CD4-positive, CD25-positive, alpha-beta regulatory T cell (primary cell): ENCODE data around the gene CYBB. TPM values are rescaled to one million over a fixed set of nuclear protein-coding genes. Genes with fewer than 3 reads are reported as not detected.

Experiments used
- ATAC-seq, 2 donors: fragments of 150-1000 bp; cut with Tn5 transposase; one replicate each; pipeline ENCODE4 v1.10.0; 2021; ENCODE audit warnings: low read depth in 2 of 2, moderate number of reproducible peaks in 2 of 2, moderate library complexity in 1 of 2
- DNase-seq, 3 donors: peaks; one replicate each; pipeline versions ENCODE4 v3.0.0 to v3.0.0-alpha.2; 2012 to 2022; ENCODE audit warnings: mixed read lengths in 1 of 3
- H3K27ac ChIP-seq: one replicate; pipeline ENCODE4 v1.7.0; 2013; ENCODE audit warnings: mild to moderate bottlenecking, low read length; ENCODE audit not compliant: insufficient read depth, poor library complexity, severe bottlenecking
- H3K27me3 ChIP-seq: one replicate; pipeline ENCODE4 v1.7.0; 2013; ENCODE audit warnings: low read length; ENCODE audit not compliant: control insufficient read depth, insufficient read depth
- H3K36me3 ChIP-seq: one replicate; pipeline ENCODE4 v1.7.0; 2013; ENCODE audit warnings: mild to moderate bottlenecking, low read length, moderate library complexity; ENCODE audit not compliant: control insufficient read depth, insufficient read depth
- H3K4me1 ChIP-seq: 2 replicates; pipeline ENCODE4 v1.7.0; 2013; ENCODE audit warnings: mild to moderate bottlenecking, low read length; ENCODE audit not compliant: insufficient read depth, control insufficient read depth, poor library complexity, severe bottlenecking
- H3K4me3 ChIP-seq: one replicate; pipeline ENCODE4 v1.7.0; 2013; ENCODE audit warnings: low read depth, mild to moderate bottlenecking, low read length, moderate library complexity
- H3K9me3 ChIP-seq, 2 experiments: 1 replicate in 1 of 2; 2 replicates in 1 of 2; pipeline ENCODE4 v1.7.0; 2013; ENCODE audit warnings: low read length in 2 of 2, mild to moderate bottlenecking in 1 of 2, moderate library complexity in 1 of 2; ENCODE audit not compliant: control insufficient read depth in 2 of 2
- H3K27ac Mint-ChIP-seq, 3 donors: one replicate each; pipeline ENCODE4 v1.8.0; 2020 to 2022; ENCODE audit warnings: mild to moderate bottlenecking in 3 of 3, mixed read lengths in 3 of 3, moderate library complexity in 2 of 3
- H3K27me3 Mint-ChIP-seq: one replicate; pipeline ENCODE4 v1.8.0; 2022; ENCODE audit warnings: mild to moderate bottlenecking, mixed read lengths
- H3K36me3 Mint-ChIP-seq: one replicate; pipeline ENCODE4 v1.8.0; 2020; ENCODE audit warnings: mixed read lengths
- H3K4me1 Mint-ChIP-seq, 4 donors: one replicate each; pipeline ENCODE4 v1.8.0; 2020 to 2022; ENCODE audit warnings: mixed read lengths in 4 of 4, mild to moderate bottlenecking in 1 of 4
- H3K4me3 Mint-ChIP-seq, 4 donors: one replicate each; pipeline ENCODE4 v1.8.0; 2020 to 2022; ENCODE audit warnings: mild to moderate bottlenecking in 4 of 4, mixed read lengths in 4 of 4, moderate library complexity in 3 of 4
- H3K9me3 Mint-ChIP-seq, 7 donors: one replicate each; pipeline ENCODE4 v1.8.0; 2020 to 2022; ENCODE audit warnings: mixed read lengths in 7 of 7, mild to moderate bottlenecking in 3 of 7, moderate library complexity in 2 of 7
- polyA plus RNA-seq, 4 donors: library from polyadenylated mRNA; unstranded; fragments of 300-500 nt; fragmentation: Illumina TruSeq; gene quantifications; one replicate each; pipeline ENCODE4 v1.2.3, GENCODE V29; 2021
- total RNA-seq: library from RNA; stranded (reverse); gene quantifications from one replicate; pipeline ENCODE4 v1.2.3, GENCODE V29; 2022

CYBB gene
- total and polyA plus RNA-seq, 5 donors from 2014 or later, result 0.19 to 1.2 (median 0.43) TPM; not detected in 1

DNA sequence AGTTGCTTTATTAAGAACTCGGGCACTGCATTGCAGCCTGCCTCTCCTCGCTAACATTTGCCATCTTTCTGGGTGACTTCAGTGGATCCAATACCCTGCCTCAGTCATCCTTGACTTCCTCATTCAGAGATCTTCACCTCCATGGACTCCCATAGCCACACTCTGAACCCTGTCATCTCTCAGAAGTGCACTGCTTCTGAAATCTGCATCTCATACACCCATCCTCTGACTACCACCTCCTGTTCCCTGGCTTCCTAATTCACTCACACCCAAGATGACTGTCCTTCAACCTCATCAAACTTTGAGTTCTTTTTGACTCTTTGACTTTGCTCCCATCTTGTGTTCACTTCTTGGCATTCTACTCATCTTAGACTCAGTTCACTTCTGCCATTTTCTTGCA, 25.3 kb upstream of the CYBB start:
- Mint-ChIP-seq H3K27me3 (no peaks in the 10 kb centered on the region), H3K9me3 (peaks cover 0 to 2% (median 0%) of the 10 kb centered on the region in 7 donors), H3K4me3 (no peak overlapping the region), H3K4me1 (peaks cover 7 to 20% (median 16%) of the 10 kb centered on the region in 4 donors), H3K36me3 (no peaks in the 10 kb centered on the region), H3K27ac (no peak overlapping the region)
- Histone ChIP-seq H3K27ac (peak overlapping the region; percentile 47), H3K27me3 (no peaks in the 10 kb centered on the region), H3K36me3 (no peaks in the 10 kb centered on the region), H3K9me3 (no peaks in the 10 kb centered on the region), H3K4me3 (peak overlapping the region; percentile 42), H3K4me1 (peaks cover 29% of the 10 kb centered on the region)
- ATAC-seq, result no peak
- peak in 1 of 3 donors; percentile 15 for DNase-seq

DNA sequence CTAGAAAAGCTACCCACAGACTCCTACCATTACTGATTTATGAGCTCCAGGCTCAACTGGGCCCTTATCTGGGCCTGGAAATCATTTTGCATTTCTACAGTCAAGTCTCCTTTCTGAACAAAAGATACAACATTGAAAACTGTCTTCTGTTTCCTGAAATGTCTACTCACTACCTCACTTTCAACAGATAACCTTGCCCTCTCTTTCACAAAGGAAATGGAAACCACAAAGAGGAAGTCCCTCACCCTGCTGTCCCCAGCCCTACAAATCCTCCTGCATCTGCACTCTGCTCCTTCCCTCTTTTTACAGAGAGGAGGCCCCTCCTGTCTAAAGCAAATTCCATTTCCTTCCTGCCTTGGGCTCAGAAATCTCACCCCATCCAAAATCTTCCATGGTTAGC, 24.8 kb upstream of the CYBB start:
- H3K4me1 Mint-ChIP-seq, result peaks cover 7 to 20% (median 17%) of the 10 kb centered on the region in 4 donors
- Histone ChIP-seq H3K4me3 (peak overlapping the region; percentile 42), H3K36me3 (no peaks in the 10 kb centered on the region), H3K27me3 (no peaks in the 10 kb centered on the region), H3K4me1 (peaks cover 29% of the 10 kb centered on the region), H3K9me3 (no peaks in the 10 kb centered on the region), H3K27ac (peak overlapping the region; percentile 47)
- H3K27ac Mint-ChIP-seq, result no peak overlapping the region
- no peak overlapping the region for H3K4me3 Mint-ChIP-seq
- ATAC-seq, result peak; percentile 76 to 81
- DNase-seq, result peak in 2 of 3 donors; percentile 25 to 75
- H3K27me3 Mint-ChIP-seq, result no peaks in the 10 kb centered on the region
- no peaks in the 10 kb centered on the region for H3K36me3 Mint-ChIP-seq
- peaks cover 0 to 2% (median 0%) of the 10 kb centered on the region in 7 donors for H3K9me3 Mint-ChIP-seq

DNA sequence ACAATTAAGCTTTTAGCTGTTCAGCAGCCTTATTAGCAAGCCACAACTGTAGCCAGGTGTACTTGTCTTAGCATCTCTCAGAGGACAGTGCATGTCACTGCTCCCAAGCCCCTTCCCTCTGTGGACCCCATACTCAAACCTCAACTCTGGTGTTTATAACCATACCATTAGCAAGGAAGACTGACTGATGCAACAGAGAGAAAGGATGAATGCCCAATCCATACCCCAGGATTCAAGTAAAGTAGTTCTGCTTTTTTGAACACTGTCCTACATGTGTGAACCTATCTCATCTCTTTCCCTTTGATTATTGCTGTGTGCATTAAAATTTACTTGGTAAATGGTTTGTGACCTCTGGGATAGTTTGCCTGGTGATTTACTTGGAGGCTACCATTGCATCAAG, 22.8 kb upstream of the CYBB start:
- Histone ChIP-seq H3K27ac (no peak overlapping the region), H3K9me3 (no peaks in the 10 kb centered on the region), H3K36me3 (no peaks in the 10 kb centered on the region), H3K27me3 (no peaks in the 10 kb centered on the region), H3K4me3 (no peak overlapping the region), H3K4me1 (peaks cover 29% of the 10 kb centered on the region)
- Mint-ChIP-seq H3K27me3 (no peaks in the 10 kb centered on the region), H3K27ac (no peak overlapping the region), H3K36me3 (no peaks in the 10 kb centered on the region), H3K4me1 (peaks cover 7 to 17% (median 14%) of the 10 kb centered on the region in 4 donors), H3K4me3 (no peak overlapping the region), H3K9me3 (peaks cover 0 to 1% (median 0%) of the 10 kb centered on the region in 7 donors)
- DNase-seq, result no peak
- no peak for ATAC-seq

DNA sequence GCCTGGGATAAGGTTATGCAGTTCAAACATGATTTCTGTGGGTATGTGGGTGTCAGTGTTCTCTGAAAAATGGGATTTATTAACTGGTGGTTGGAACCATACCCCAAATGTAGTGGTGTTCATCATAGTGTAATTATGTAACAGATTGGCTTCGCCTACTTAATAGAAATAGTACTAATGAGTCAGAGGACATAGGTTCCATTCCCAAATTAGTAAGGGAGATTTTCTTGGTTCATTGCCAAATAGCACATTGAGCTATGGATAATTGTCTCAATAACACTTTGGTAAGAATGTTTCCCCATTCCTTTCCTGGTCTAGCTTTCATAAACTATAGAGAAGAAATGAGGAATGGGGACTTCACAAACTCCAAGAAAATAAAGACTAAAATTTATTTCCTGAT, 20.5 kb upstream of the CYBB start:
- H3K27ac ChIP-seq, result no peak overlapping the region
- no peak overlapping the region for H3K4me3 ChIP-seq
- H3K36me3 Mint-ChIP-seq, result no peaks in the 10 kb centered on the region
- H3K9me3 Mint-ChIP-seq, result peaks cover 0 to 1% (median 0%) of the 10 kb centered on the region in 7 donors
- no peaks in the 10 kb centered on the region for H3K9me3 ChIP-seq
- H3K4me1 ChIP-seq, result peaks cover 12% of the 10 kb centered on the region
- peaks cover 0 to 21% (median 13%) of the 10 kb centered on the region in 4 donors for H3K4me1 Mint-ChIP-seq
- H3K27ac Mint-ChIP-seq, result no peak overlapping the region
- no peaks in the 10 kb centered on the region for H3K27me3 ChIP-seq
- ATAC-seq, result no peak
- no peak for DNase-seq
- no peak overlapping the region for H3K4me3 Mint-ChIP-seq
- no peaks in the 10 kb centered on the region for H3K36me3 ChIP-seq
- no peaks in the 10 kb centered on the region for H3K27me3 Mint-ChIP-seq

DNA sequence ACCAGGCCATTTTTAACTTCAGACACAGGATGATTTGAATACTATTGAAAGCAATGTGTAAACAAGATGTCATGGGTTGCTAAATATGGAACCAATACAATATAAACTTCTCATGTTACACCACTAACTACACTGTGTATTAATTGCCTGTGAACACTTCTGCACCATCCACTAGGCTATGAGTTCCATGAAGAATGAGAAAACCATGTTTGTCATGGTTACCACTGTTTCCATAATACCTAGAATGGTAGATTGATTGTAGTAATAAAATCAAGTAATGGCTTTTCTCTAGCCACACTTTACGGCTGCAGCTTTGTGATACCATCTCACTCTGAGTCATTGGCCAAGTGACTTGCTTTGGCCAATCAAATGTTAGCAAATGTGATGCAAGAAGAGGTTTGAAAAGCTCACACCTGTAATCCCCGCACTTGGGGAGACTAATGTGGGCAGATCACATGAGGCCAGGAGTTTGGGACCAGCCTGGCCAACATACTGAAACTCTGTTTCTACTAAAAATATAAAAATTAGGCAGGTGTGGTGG, 19.9 kb upstream of the CYBB start:
- no peaks in the 10 kb centered on the region for H3K9me3 ChIP-seq
- H3K27me3 ChIP-seq, result no peaks in the 10 kb centered on the region
- H3K4me1 Mint-ChIP-seq, result peaks cover 0 to 21% (median 13%) of the 10 kb centered on the region in 4 donors
- peaks cover 0 to 1% (median 0%) of the 10 kb centered on the region in 7 donors for H3K9me3 Mint-ChIP-seq
- H3K4me1 ChIP-seq, result peaks cover 6% of the 10 kb centered on the region
- no peak for DNase-seq
- H3K27ac ChIP-seq, result no peak overlapping the region
- no peaks in the 10 kb centered on the region for H3K36me3 ChIP-seq
- H3K4me3 Mint-ChIP-seq, result no peak overlapping the region
- H3K36me3 Mint-ChIP-seq, result no peaks in the 10 kb centered on the region
- no peaks in the 10 kb centered on the region for H3K27me3 Mint-ChIP-seq
- no peak for ATAC-seq
- no peak overlapping the region for H3K4me3 ChIP-seq
- H3K27ac Mint-ChIP-seq, result no peak overlapping the region

DNA sequence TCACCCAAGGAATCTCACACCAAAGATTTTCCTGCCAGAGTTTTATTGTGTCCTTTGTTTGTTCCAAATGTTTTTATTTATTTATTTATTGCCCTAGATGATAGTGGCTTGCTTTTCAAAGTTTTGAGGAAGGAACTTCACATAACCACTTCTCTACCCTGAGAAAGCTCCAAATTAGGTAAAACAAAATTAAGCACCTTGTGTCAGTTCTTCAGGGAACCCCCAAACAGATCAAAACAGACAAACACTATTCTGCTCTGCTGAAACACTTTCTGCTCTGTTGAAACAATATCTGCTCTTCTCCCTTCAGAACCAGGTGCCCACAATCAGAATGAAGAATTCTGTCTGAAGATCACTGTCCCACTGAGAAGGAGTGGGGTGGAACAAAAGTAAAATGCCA, 16.5 kb upstream of the CYBB start:
- no peak for ATAC-seq
- Mint-ChIP-seq H3K4me3 (no peak overlapping the region), H3K27ac (peak overlapping the region in 1 of 3 donors; percentile 52), H3K27me3 (no peaks in the 10 kb centered on the region), H3K4me1 (peaks cover 0 to 14% (median 5%) of the 10 kb centered on the region in 4 donors), H3K9me3 (peaks cover 0 to under 1% (median 0%) of the 10 kb centered on the region in 7 donors), H3K36me3 (no peaks in the 10 kb centered on the region)
- H3K9me3 ChIP-seq, result no peaks in the 10 kb centered on the region
- no peaks in the 10 kb centered on the region for H3K27me3 ChIP-seq
- no peak overlapping the region for H3K27ac ChIP-seq
- H3K4me3 ChIP-seq, result no peak overlapping the region
- no peak for DNase-seq
- no peaks in the 10 kb centered on the region for H3K36me3 ChIP-seq
- H3K4me1 ChIP-seq, result no peaks in the 10 kb centered on the region

DNA sequence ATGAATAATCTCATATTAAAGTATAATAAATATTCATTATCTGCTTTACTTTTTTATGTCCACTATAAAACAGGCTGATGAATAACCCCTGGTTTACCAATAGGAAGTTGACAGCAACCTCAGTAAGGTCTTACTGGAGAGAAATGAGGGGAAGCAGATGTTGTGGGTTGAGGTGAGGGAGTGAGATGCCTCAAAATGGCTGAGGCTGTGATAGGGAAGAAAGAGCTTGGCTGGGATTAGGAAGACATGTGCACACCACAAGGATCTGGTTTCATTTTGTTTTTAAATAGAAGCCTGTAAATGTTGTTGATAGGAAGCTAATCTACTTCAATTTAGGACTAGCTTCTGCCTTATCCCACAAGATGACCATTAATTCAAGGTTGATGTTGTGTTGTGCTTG, 14.4 kb upstream of the CYBB start:
- Mint-ChIP-seq H3K36me3 (no peaks in the 10 kb centered on the region), H3K27me3 (no peaks in the 10 kb centered on the region), H3K9me3 (no peaks in the 10 kb centered on the region), H3K27ac (peak overlapping the region in 1 of 3 donors; percentile 1), H3K4me3 (no peak overlapping the region), H3K4me1 (peaks cover 0 to 11% (median 4%) of the 10 kb centered on the region in 4 donors)
- no peak for ATAC-seq
- Histone ChIP-seq H3K4me3 (no peak overlapping the region), H3K9me3 (no peaks in the 10 kb centered on the region), H3K27me3 (no peaks in the 10 kb centered on the region), H3K4me1 (no peaks in the 10 kb centered on the region), H3K27ac (no peak overlapping the region), H3K36me3 (no peaks in the 10 kb centered on the region)
- no peak for DNase-seq

DNA sequence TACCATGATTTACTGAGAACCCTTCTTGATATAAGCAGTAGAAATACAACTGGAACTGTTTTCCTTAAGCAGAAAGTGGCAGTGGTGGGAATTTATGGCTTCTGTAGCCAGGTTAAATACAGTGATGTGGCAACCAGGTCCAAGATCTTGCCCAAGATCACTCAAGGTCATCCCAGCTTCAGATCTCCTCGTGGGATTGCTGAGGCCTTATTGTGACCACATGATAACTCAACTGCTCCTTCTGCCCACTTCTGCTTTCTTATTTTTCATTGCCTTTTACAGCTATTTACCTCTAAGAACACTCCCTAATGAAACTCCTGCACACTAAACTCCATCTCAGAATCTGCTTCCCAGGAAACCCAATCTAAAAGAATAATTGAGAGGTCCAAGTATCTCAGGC, 12.4 kb upstream of the CYBB start:
- Histone ChIP-seq H3K4me3 (no peak overlapping the region), H3K27me3 (no peaks in the 10 kb centered on the region), H3K36me3 (no peaks in the 10 kb centered on the region), H3K9me3 (no peaks in the 10 kb centered on the region), H3K4me1 (no peaks in the 10 kb centered on the region), H3K27ac (no peak overlapping the region)
- DNase-seq, result no peak
- H3K4me3 Mint-ChIP-seq, result no peak overlapping the region
- no peaks in the 10 kb centered on the region for H3K9me3 Mint-ChIP-seq
- no peaks in the 10 kb centered on the region for H3K36me3 Mint-ChIP-seq
- peaks cover 0 to 11% (median 4%) of the 10 kb centered on the region in 4 donors for H3K4me1 Mint-ChIP-seq
- ATAC-seq, result no peak
- H3K27ac Mint-ChIP-seq, result no peak overlapping the region
- no peaks in the 10 kb centered on the region for H3K27me3 Mint-ChIP-seq
